Measurements from ENCODE around the gene CEP126. TPM values are rescaled to one million over a fixed set of nuclear protein-coding genes. Genes with fewer than 3 reads are reported as not detected.

CEP126 gene, protein sequence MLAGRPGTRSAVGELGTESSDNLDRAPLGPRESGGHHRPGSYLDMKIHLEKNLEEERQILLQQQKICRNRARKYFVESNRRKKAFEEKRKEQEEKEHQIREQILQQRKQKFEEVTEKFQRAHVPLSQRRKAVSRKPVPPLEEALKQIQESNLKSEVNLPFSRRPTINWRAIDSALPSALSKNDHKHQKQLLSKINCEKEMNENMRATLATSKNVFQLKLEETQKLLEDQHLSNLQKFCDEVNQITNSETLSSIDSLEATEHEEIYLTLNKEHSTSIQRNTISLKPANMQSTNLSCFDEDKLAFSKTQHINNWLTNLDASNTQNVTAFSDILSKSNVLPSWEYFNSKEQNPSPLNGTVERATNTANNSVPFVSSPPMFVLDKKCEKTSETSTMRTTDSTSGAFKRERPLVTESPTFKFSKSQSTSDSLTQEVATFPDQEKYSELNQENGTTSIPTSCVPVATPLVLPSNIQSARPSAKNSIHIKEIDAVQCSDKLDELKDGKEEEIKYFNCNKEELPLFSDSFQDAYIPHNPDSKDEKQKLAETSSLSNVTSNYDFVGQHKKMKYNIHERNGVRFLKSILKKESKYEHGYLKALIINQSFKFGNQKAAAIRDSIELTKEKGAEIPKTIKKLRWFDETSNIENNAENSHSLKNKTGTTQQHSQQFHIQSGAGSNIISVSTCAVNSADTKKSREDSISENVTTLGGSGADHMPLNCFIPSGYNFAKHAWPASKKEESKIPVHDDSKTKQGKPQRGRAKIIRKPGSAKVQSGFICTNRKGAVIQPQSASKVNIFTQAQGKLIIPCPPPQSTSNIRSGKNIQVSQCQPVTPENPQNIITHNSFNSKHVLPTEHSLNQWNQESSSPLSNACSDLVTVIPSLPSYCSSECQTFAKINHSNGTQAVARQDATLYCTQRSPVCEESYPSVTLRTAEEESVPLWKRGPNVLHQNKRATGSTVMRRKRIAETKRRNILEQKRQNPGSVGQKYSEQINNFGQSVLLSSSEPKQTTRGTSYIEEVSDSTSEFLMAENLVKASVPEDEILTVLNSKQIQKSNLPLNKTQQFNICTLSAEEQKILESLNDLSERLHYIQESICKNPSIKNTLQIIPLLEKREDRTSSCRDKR
- total RNA-seq (2014; rRNA removed; shearing (Covaris generic)), result 0.78 and 2.6 TPM in 2 replicates

DNA sequence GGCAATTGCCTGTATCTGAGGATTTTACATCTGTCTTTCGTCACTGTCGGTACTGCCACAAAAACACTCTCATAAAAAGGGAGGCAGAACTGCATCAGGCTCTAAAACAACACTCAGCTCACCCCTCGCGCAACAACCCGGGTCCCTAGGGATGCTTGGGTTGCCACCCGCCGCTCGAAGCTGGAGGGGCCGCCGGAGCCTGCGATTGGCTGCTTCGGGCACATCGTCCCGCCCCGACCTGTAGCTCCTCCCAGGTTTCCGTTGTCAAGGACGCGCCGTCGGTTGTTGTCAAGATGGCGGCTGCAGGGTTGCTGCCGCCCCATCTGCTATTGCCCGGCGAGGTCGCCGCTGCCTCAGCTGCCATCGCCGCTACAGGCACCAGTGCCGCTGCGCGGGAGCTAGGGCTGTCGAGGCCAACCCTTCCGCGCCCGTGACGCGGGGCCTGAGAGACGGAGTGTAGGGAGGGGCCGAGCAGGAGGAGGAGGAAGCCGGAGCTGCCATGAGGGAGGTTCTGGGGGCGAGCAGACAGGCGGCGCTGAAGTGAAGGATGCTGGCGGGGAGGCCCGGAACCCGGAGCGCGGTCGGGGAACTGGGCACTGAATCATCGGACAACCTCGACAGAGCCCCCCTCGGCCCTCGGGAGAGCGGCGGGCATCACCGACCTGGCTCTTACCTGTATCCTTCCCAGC is at the start of gene CEP126:
Gene CEP126, plus strand, starts transcription at position 273 of the 689 bp plus-strand sequence. Its CDS starts 275 bp downstream, at position 548.
- peak; percentile 90 for DNase-seq (ENCODE audit: low read depth)

- no peak for DNase-seq (ENCODE audit: low read depth)
Measured at GRCh38 chr11:101866619-101867491, 48.0 kb upstream of the CEP126 start.

GRCh38 chr11:101867951-101868350 is 46.9 kb upstream of the CEP126 start:
- no peak for DNase-seq (ENCODE audit: low read depth)

DNA sequence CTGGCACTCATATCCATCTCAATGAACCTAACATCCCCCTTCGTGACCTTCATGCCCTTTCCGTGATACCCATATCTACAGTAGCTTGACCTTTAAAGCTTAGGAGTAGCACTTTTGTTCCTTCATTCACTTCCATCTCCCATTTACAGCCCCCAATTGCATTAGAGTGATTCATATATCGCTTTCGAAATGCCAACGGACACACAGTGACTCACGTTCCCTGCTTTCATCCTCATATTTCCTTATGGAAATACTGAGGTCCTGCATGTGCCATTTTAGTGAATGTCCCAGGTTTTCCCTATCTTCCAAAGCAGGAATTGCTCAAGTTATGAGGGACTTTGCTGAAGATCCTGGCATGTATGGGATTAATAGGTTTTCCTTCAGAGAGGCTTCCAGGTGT is 44.3 kb upstream of the CEP126 start:
- peak; percentile 81 for DNase-seq (ENCODE audit: low read depth)

- DNase-seq (ENCODE audit: low read depth), result no peak
Measured at GRCh38 chr11:101872171-101872882, 42.5 kb upstream of the CEP126 start.

DNA sequence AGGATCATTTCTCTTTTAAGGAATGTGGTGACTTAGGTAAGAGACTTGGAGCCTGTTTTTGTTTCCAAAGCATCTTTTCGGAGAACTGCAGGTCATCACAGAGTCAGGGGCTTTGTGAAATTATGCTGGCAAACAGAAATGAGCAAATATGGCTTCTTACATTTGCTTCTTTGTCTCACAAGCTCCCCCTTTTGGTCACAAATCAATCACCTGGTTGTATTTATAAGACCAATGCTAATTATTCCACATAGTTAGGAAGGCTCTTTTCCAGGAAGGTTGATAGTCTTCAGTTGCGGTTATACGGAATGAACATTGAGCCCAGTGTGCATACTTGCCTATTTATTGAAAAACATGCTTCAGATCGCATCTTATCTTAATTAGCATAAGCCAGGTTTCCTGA is 34.6 kb upstream of the CEP126 start:
- DNase-seq (ENCODE audit: low read depth), result peak; percentile 67

- no peak for DNase-seq (ENCODE audit: low read depth)
Measured at GRCh38 chr11:101881586-101881985, 33.2 kb upstream of the CEP126 start.

GRCh38 chr11:101885631-101886030 is 29.2 kb upstream of the CEP126 start:
- no peak for DNase-seq (ENCODE audit: low read depth)

GRCh38 chr11:101889767-101890166 is 25.0 kb upstream of the CEP126 start:
- no peak for DNase-seq (ENCODE audit: low read depth)

DNA sequence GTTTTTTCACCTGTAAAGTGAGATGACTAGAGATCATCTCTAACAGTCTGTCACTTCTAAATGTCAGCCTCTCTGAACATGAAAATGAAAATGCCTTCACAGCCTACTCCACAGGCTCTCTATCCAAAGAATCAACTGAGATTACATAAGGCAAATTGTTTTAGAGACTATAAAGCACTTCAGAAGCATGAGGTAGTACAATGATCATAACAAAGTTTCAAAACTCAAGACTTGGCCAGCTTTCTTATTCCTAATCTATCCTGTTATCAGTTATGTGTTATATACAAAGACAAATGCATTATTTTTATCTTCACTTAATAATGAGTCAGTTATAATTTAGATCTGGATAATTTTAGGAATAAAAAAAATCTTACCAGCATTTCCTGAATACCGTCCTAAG is 20.3 kb upstream of the CEP126 start:
- DNase-seq (ENCODE audit: low read depth), result no peak

GRCh38 chr11:101907815-101908214 is 7.0 kb upstream of the CEP126 start:
- no peak for DNase-seq (ENCODE audit: low read depth)

DNA sequence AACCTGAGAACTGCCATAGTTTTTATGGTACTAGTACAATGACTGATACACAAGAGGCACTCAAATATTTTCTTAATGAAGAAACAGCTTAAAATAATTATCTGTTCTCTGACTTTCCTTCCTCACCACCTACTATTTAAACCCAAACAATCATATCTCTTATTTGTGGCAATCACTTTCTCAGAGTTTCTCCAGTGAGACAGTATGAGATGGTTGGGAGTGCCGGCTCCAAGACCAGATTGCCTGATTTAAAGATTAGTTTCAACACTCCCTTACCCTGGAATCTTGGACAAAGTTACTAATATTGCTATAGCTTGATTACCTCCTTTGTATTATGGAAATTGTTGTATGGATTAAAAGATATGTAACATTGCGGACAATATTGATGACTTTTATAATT is 5.7 kb upstream of the CEP126 start:
- no peak for DNase-seq (ENCODE audit: low read depth)

GRCh38 chr11:101912823-101913284 is 2.0 kb upstream of the CEP126 start:
- DNase-seq (ENCODE audit: low read depth), result peak; percentile 9

GRCh38 chr11:101913656-101914055 is 1.2 kb upstream of the CEP126 start:
- DNase-seq (ENCODE audit: low read depth), result no peak

DNA sequence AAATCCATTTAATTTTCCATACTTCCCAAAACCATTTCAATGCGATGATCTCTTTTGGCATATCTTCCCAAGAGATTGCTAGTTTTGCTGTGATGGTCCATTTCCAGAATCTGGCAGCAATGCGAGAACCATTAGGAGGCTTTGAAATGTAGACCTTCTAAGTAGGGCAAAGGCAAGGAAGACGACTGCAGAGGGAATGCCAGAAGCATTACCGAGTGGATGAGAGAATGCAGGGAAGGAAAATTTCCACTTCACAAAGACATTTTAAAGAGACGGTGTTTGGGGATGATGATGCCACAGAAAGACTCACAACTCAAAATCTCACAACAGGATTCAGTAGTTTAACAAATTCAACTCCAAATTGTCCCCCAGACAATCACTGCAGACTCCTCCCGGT is 471 bp upstream of the CEP126 start:
- DNase-seq (ENCODE audit: low read depth), result peak; percentile 17

GRCh38 chr11:101915791-101916291 is 1.0 kb downstream of the CEP126 start:
- DNase-seq (ENCODE audit: low read depth), result peak; percentile 54

GRCh38 chr11:101916422-101916821 is 1.6 kb downstream of the CEP126 start, which contains the start of gene ANGPTL5:
Gene ANGPTL5 (minus strand): TSS chr11:101916522. CDS start chr11:101907909, 8,613 bp downstream.
- DNase-seq (ENCODE audit: low read depth), result no peak

DNA sequence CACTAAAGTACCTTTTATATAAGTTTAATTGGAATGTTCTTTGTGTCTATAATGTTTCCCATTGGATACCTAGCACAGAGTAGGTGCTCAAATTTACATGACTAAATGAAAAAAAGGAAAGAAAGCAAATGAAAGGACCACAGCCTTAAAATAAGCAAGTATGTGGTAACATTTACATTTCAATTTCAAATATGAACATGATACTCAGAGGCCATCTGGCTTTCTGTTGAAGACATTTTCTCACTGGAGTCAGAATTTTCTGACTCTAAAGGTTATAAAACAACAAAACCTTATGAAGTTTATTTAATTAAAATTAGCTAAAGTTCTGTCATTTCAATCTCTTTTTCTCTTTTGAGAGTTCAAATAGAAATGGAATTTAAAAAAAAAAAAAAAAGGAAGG is 2.4 kb downstream of the CEP126 start:
- DNase-seq (ENCODE audit: low read depth), result no peak

- DNase-seq (ENCODE audit: low read depth), result no peak
Measured at GRCh38 chr11:101920992-101921391, 6.2 kb downstream of the CEP126 start.

Measured in RPMI7951 (cell line).